Left colon (tissue), 2 donors: Measurements from ENCODE around the gene GPR153. TPM values are rescaled to one million over a fixed set of nuclear protein-coding genes. Genes with fewer than 3 reads are reported as not detected.

Experiments used
- ATAC-seq: fragments of 200-7000 bp; cut with Tn5 transposase; one replicate; pipeline ENCODE4 v1.9.1; 2020; ENCODE audit warnings: mild to moderate bottlenecking, moderate library complexity
- DNase-seq, 2 donors: peaks; one replicate each; pipeline ENCODE4 v3.0.0-alpha.2; 2020
- intact Hi-C, 2 donors: fragments of 100-400 bp; cut with DNase I in 1 of 2; cut with micrococcal nuclease in 1 of 2; formaldehyde crosslinking; loops; one replicate each; pipeline versions ENCODE4 v1.11.2 to v1.14.0; 2022; cut with DNase I, micrococcal nuclease
- total RNA-seq, 2 donors: library from RNA; stranded (reverse); fragmentation: NEBNext Ultra II Directional; extraction: Animal tissue kit (Norgen Biotek cat#: 25700); gene quantifications; one replicate each; pipeline ENCODE4 v1.2.1, GENCODE V29; 2021
- donor health status: DM: no; HTN: no; CAD: no.
- donor health status: DM: yes; HTN: yes; CAD: no.

The GPR153 gene
- total RNA-seq, 2 donors from 2014 or later: 27.0 to 60.6 TPM

GRCh38 chr1:6273380-6273891, 12.5 kb upstream of the GPR153 start:
- ATAC-seq (no peak), DNase-seq (no peak)
- intact Hi-C loops: no loop called here

DNA sequence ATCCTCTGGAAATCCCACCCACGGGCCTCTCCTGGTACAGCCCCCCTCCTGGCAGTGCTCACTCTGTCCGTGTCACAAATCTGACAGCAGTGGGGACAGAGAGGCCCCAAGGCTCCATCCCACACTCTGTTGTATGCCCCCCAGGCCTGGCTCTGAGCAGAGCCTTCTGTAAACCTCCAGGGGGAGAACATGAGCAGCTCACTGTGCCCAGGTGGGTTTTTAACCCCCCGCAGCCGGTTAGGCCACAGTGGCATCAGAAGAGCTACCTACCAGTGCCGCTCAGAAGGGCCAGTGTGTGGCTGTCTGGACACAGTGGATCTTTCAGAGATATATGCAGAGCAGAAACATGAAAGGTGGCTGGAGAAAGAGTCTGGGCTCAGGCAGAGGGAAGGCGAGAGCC, 12.0 kb upstream of the GPR153 start:
- ATAC-seq (no peak), DNase-seq (no peak)
- intact Hi-C loops: no loop called here

- intact Hi-C loops: no loop called here
- ATAC-seq (no peak), DNase-seq (no peak)
Observed at GRCh38 chr1:6272452-6272851, 11.6 kb upstream of the GPR153 start.

GRCh38 chr1:6271554-6271953, 10.7 kb upstream of the GPR153 start:
- peak; percentile 63 to 73 for DNase-seq
- peak; percentile 72 for ATAC-seq

DNA sequence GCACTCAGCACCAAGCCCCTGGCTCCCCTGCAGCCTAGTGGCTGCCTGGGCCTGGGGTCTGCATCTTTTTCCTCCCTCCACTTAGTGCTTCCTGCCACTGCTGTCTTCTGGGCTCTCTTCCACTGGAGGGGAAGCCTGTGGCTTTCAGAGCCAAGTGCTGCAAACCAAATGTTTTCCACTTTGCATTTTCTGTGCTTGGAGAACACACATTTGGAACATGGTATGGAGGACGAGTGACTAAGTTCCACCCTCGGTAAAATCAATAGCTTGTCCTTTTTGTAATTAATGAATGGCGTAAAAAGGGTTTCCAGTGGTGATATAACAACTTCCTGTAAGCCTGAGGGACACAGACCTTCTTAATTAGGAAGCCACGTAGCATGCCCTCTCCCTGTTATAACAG, 10.1 kb upstream of the GPR153 start:
- intact Hi-C loops: no loop called here
- DNase-seq (no peak), ATAC-seq (no peak)

More at GRCh38 chr1:6271554-6271953, 10.7 kb upstream of the GPR153 start:
- intact Hi-C loops: no loop called here

DNA sequence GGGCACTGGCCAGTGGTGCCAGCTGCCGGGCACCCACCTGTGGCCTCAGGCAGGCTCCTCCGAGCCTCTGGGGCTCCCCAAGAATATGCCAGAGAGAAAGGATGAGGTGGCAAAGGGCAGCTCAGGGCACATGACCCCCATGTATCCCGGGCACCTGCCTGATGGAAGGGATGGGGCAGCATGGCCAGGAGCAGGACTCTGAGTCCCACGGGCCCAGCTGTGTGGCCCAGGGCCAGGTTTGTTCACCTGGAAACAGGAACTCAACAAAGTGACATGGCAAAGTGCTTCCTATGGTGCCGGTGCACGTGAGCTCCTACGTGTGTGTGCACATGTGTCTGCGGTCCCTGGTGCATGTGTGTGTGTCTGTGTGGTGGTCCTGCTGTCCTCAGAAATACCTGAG, 9.5 kb upstream of the GPR153 start:
- DNase-seq (peak in 1 of 2 donors; percentile 69), ATAC-seq (peak; percentile 60)
- intact Hi-C loops: no loop called here

DNA sequence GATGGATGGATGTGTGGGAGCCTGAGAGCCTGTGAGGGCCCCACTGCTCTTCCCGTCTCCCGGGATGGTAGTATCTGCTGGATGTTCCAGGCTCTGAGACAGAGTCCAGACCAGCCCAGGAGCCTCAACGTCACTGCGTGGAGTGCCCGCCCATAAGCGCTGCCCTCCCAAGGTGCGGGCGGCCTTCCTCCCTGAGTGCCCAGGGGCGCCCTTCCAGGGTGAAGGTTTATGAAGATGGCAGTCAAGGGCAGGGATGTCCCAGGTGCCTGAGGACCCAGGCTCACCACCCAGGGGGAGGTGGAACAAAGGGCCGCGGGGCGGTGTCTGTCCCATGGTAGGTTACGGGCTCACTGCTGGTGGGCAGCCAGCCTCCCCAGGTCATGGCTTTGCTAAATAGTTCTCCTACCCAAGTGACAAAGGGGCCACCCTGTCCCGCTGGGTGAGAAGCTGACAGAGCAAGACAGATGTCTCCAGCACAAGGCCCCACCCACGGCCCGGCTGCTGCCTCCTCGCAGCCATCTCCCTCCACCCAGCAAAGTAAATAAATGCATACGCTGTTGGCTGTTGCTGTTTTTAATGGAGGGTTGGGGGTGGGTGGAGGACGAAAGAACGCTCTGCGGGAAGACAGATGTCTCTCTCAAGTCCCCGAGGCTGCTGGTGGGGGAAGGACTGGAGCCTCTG, 9.0 kb upstream of the GPR153 start:
- ATAC-seq (peak; percentile 76), DNase-seq (peak; percentile 84)
- intact Hi-C loops: no loop called here

GRCh38 chr1:6269296-6269695, 8.4 kb upstream of the GPR153 start:
- intact Hi-C loops: no loop called here
- ATAC-seq: no peak
- DNase-seq: no peak

GRCh38 chr1:6268415-6268814, 7.5 kb upstream of the GPR153 start:
- ATAC-seq (no peak), DNase-seq (no peak)
- intact Hi-C loops: no loop called here

GRCh38 chr1:6267686-6268322, 6.9 kb upstream of the GPR153 start:
- intact Hi-C loops: no loop called here
- ATAC-seq: no peak
- DNase-seq: no peak

DNA sequence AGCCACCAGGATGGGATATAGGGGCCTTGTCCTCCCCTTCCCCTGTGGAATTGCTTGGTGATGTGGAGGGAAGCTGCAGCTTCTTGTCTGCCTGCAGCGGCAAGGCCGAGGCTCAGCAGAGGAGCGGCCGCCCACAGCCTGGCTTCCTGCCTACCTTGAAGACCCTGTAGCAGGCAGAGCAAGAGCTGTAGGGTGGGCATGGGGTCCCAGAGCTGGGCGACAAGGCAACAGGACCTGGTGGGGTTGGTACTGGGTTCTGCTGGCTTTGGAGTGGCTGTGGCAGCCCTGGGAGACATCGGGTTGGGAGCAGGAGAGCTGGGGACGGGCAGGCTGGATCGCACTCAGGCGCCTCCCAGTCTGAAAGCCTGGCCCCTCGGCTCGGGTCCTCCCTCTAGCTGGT, 5.7 kb upstream of the GPR153 start:
- ATAC-seq: no peak
- intact Hi-C loops: no loop called here
- no peak for DNase-seq

- DNase-seq: no peak
- ATAC-seq: no peak
- intact Hi-C loops: no loop called here
Observed at GRCh38 chr1:6265151-6265550, 4.3 kb upstream of the GPR153 start.

DNA sequence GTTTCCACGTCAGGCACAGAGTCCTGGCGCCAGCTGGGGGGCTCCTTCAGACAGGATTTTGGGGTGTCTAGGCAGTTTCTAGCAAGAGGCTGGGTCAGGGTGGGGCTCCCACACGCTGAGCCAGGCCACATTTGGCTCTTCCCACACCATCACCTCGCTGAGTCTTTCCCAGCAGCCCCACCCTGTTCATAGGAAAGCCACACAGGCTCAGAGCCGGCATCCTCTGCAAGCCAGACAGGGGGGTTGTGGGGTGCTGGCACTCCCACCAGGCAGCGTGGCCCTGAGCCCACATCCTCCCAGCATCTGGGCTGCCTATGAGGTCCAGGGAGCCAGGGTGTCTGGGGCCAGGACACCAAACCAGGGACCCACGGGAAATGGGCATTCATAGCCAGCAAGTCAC, 2.8 kb upstream of the GPR153 start:
- no peak for ATAC-seq
- DNase-seq: no peak
- intact Hi-C loops: no loop called here

DNA sequence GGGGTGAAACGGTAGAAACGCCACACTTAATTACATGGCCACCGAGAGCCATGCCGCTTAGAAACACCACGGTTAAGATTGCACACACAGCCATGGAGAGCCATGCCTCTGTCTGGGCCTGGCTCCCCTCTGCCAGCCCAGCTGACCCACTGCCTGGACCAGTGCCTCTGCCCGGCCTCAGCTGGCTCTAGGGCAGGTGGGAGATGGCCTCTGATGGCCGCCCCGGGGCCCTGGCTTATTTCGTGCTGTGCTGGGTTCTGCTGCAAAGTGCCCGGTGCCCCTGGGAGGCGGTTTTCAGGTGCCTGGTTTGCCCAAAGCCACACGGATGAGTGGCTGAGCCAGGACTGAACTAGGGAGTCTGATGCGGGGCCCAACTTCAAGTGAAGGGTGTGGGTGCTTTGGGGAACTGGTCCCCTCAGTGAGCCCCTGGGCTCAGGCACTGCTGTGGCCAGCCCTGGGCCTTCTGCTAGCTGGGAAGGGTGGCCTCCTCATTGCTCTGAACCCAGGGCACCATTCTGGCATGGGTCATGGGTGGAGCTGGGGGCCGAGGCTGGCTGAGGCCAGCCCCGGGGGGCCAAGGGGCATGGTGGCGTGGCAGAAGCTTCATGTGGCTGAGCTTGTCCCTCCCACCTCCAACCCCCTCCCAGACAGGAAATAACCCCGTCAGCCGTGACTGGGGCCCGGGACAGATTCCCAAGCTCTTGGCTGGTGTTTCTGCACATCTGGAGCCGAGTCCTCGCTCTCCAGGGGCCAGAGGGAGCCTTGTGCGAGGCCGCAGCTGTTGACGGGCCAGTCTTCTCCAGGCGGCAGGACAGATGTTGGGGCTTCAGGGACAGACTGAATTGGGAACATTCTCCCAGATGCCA, 1.9 kb upstream of the GPR153 start:
- ATAC-seq (no peak), DNase-seq (no peak)
- intact Hi-C loops: no loop called here

- intact Hi-C loops: no loop called here
- DNase-seq: no peak
- ATAC-seq: no peak
Observed at GRCh38 chr1:6261615-6261995, 707 bp upstream of the GPR153 start.

DNA sequence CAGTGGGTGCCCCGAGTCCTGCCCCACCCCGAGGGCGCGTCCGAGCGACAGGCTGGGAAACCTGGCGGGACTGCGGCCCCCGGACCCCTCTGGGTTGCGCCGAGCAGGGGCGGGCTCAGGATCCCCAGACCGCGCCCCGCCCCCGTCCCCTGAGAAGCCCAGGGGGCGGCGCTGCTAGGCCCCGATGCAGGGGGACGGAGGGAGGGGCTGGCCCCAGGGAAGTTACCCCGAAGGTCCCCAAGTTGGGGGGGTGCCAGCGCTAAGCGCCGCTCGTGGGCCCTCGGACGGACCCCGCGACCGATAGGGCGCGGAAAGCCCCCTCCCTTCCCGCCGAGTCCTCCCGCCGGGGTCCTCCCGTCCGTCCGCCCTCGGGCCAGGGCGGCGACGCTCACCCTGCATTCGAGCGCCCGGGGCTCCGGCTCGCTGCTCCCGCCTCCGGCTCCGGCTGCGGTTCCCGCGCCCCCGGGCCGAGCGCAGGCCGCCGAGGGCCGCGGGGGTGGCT, 414 bp downstream of the GPR153 start:
- DNase-seq (no peak), ATAC-seq (peak; percentile 16)
- intact Hi-C loops: no loop called here

- intact Hi-C loops: loop anchor here in 1 of 2 donors (10.0 kb wide), 1 partner anchor 145 kb away; no protein-coding TSS in a partner anchor
- ATAC-seq: peak; percentile 75
- DNase-seq: peak; percentile 85 to 89
Observed at GRCh38 chr1:6259491-6260362, 1.2 kb downstream of the GPR153 start.

GRCh38 chr1:6258675-6259074, 2.2 kb downstream of the GPR153 start:
- intact Hi-C loops: loop anchor here in 1 of 2 donors (10.0 kb wide), 1 partner anchor 146 kb away; no protein-coding TSS in a partner anchor
- ATAC-seq (peak; percentile 36), DNase-seq (peak in 1 of 2 donors; percentile 70)
